HFF-Myc (cell line): Measurements from ENCODE around the gene CDYL2.

Experiments used
- DNase-seq: peaks from one replicate; pipeline ENCODE4 v3.0.0-alpha.2; 2011; ENCODE audit warnings: low read depth; ENCODE audit errors: extremely low read depth
- H3K4me3 ChIP-seq: replicated peaks from 2 replicates; pipeline ENCODE4 v1.5.1; 2011; ENCODE audit warnings: low read depth, mild to moderate bottlenecking, control low read depth, low read length
- TF ChIP-seq, protein P1 (sequence below): IDR thresholded peaks from 2 replicates; pipeline ENCODE4 v1.5.1; 2012; ENCODE audit warnings: mild to moderate bottlenecking, low read depth, low read length, control low read depth; ENCODE audit errors: missing control alignments

Gene CDYL2

DNA sequence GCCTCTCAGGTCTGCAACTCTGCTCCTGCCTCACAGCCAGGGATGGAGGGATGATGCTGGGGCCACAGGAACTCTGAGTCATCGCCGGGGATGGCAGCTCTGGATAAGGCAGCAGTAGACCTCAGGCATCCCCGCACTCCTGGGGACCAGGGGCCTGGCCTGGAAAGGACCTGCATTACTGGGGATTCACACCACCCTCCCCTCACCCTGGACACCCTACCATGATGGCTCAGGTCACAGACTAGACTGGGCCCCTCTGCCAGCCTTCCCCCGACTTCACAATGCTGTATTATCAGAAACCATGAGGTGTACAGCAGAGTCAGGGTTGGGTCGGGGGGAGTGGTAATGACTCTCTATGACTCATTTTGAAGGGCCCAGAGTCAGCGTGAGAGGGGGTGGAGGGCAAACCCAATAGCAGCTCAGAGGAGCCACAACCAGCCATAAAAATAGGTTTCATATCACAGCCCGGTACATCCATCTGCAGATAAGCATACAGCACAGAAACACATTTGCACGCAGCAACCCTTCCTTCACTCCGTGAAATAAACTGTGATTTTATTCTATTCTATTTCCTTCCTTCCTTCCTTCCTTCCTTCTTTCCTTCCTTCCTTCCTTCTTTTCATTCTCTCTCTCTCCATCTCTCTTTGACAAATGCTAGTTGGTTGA is 234.8 kb downstream of the CDYL2 start:
- DNase-seq = no peak
- H3K4me3 ChIP-seq = no peak overlapping the region
- TF ChIP-seq, protein P1, sequence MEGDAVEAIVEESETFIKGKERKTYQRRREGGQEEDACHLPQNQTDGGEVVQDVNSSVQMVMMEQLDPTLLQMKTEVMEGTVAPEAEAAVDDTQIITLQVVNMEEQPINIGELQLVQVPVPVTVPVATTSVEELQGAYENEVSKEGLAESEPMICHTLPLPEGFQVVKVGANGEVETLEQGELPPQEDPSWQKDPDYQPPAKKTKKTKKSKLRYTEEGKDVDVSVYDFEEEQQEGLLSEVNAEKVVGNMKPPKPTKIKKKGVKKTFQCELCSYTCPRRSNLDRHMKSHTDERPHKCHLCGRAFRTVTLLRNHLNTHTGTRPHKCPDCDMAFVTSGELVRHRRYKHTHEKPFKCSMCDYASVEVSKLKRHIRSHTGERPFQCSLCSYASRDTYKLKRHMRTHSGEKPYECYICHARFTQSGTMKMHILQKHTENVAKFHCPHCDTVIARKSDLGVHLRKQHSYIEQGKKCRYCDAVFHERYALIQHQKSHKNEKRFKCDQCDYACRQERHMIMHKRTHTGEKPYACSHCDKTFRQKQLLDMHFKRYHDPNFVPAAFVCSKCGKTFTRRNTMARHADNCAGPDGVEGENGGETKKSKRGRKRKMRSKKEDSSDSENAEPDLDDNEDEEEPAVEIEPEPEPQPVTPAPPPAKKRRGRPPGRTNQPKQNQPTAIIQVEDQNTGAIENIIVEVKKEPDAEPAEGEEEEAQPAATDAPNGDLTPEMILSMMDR = no peak

DNA sequence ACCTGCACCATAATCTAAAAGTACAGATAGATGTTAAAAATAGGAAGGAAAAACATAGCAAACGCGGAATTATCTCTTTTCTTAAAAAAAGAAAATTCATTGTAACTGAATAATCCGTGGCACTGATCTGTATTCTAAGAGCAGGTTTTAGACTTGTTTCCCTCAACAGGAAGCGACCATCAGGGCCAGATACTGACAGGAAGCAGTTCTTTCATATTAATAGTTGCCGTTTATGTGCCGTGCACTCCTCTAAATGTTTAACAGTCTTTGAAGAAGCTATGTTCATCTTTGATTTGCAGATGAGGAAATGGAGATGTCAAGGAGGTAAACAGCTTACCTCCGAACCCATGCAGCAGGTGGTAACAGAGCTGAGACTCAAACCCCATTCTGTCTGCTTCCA is 240.0 kb downstream of the CDYL2 start:
- DNase-seq = no peak
- TF ChIP-seq, protein P1 = no peak
- no peak overlapping the region for H3K4me3 ChIP-seq

DNA sequence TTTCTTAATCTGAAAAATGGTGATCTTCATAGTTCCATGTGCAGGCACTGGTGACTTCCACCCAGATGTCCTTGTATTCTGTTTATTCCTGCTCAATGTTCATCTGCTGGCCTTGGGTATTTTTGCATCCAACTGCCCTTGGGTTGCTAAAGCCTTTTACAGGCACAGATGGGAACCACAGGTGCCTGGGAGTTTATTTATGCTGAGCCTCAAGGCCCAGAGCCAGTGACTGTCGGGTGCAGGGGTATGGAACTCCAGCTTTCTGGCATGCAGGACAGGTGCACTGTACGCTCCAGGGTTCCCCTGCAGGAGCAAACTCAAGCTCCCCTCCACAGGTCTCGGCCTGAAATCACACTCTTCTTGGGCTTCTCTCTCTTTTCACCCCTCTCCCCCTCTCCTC is 241.3 kb downstream of the CDYL2 start:
- no peak for DNase-seq
- TF ChIP-seq, protein P1 = no peak
- no peak overlapping the region for H3K4me3 ChIP-seq

DNA sequence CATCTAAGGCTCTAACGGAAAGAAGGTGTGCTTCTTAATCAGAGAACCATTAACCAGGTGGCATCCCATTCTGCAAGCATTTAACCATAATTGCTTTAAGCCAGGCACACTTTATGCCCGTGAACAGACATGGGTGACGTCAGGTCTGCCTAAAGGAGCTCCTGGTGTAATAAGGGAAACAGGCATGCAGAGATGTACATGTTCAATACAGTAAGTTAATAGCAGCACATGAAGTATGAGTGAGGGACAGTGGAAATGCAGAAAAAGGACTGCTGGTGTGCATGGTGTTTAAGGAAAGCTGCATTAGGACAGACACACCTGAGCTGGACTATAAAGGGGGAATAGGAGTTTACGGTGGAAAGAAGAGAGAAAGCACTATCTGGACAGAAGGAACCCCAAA is 245.0 kb downstream of the CDYL2 start:
- DNase-seq = no peak
- H3K4me3 ChIP-seq = no peak overlapping the region
- TF ChIP-seq, protein P1 = no peak

DNA sequence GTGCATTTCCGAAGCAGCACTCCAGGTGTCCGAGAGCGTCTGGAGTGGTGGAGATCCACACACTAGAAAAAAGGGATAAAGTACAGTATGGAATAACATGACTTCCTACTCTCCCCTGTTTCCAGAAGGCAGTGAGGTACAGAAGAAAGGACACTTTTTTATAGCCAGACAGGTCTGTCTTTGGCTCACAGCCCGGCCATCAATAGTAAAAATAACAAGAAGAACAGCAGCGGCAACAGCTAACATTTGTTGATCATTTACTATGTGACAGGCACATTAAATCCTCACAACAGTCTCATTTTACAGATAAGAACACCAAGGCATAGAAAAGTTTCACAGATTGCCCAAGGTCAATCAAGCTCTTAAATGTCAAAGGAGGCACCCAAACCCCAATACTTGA is 247.4 kb downstream of the CDYL2 start:
- H3K4me3 ChIP-seq = no peak overlapping the region
- TF ChIP-seq, protein P1 = no peak
- DNase-seq = no peak

DNA sequence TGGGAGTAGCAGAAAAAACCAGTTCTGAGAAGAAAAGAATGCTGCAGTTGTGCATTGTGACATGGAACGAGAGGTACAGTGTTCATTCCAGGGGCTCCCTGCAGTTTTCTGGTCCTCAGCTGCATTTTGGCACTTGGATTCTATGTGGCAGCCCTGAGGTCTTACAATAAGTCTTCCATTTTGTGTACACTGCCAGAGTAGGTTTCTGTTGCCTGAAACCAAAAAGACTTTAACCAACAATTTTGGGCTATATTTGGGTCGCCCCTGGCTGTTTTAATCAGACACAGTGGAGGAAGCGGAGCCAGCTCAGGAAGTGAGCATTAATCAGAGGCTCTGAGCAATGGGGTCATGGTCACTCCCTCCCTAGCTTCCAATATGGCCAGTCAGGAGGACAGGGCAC is 247.9 kb downstream of the CDYL2 start:
- no peak for DNase-seq

DNA sequence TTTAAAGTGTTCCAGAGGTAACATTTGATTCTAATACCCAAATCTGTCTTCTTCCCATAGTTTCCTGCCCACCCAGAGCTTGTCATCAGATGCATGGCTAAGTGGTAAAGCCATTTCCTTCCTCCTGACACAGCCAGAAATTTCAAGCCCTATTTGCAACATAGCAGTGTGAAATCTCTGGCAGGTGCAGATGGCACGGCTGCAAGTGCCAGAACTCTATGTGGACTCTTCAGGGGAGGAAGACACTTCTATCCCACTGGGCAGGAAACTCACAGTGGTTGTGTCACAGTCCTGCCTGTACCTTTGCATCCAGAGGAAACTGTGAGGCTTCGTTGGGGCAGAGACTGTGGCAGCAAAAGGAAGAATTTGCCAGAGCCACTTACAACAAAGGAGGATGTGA is 250.4 kb downstream of the CDYL2 start:
- TF ChIP-seq, protein P1 = no peak
- DNase-seq = no peak
- H3K4me3 ChIP-seq = no peak overlapping the region

More for the DNA sequence above, 247.9 kb downstream of the CDYL2 start:
- no peak overlapping the region for H3K4me3 ChIP-seq
- TF ChIP-seq, protein P1 = no peak
